HS-5 (cell line): ENCODE results near the gene IFNK.
"Not testable (repeated sequence)": the region's sequence is repeated elsewhere in the genome, so short reads cannot be mapped to it uniquely, and the experiment has no call there.

ENCODE experiments used
- DNase-seq: peaks from one replicate; pipeline ENCODE4 v3.0.0-alpha.2; 2012; ENCODE audit warnings: low read depth

The IFNK gene, protein sequence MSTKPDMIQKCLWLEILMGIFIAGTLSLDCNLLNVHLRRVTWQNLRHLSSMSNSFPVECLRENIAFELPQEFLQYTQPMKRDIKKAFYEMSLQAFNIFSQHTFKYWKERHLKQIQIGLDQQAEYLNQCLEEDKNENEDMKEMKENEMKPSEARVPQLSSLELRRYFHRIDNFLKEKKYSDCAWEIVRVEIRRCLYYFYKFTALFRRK

GRCh38 chr9:27524236-27524635, at the start of gene IFNK:
Gene IFNK (plus strand): TSS chr9:27524290. CDS start chr9:27524337, 47 bp downstream.
- DNase-seq: no peak

DNA sequence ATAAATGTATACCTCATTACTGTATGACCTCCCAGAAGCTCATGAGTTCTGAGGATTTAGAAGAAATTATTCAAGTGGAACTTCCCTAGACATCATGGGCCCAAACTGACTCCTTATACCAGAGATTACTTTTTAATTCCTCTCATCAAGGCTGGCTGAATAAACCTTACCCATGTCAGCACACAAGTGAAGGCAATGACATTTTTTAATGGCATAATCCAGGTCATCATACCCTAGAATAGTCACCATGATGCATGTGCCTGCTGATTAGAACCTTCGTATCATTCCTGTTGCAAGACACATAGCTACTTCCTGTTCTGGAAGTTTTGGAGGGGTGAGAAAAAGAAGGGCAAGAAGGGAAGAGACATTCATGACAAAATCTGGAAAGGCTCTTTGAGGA, 49.8 kb upstream of the IFNK start:
- DNase-seq: no peak

DNA sequence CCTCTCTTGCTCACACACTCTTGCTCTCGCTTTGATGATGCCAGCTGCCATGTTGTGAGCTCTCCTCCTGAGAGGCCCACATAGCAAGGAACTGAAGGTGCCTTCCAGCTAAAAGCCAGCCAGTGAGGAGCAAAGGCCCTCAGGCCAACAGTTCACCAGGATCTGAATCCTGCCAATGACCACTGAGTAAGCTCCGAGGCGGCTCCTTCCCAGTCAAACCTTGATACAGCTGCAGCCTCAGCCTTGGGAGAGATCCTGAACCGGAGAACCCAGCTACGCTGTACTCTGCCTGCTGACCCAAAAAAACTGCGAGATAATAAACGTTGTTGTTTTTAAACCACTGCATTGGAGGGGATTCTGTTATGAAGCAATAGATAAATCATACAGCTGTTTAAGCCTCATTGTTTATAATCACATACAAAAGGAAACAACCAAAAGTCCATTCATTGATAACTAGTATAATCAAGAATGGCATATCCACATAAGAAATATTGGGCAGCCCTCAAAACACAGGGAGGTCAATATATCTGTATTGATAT, 49.0 kb upstream of the IFNK start:
- DNase-seq: no peak

- DNase-seq: no peak
These were observed 47.1 kb upstream of the IFNK start for GRCh38 chr9:27476870-27477515.

GRCh38 chr9:27478322-27478721, 45.8 kb upstream of the IFNK start:
- no peak for DNase-seq

DNA sequence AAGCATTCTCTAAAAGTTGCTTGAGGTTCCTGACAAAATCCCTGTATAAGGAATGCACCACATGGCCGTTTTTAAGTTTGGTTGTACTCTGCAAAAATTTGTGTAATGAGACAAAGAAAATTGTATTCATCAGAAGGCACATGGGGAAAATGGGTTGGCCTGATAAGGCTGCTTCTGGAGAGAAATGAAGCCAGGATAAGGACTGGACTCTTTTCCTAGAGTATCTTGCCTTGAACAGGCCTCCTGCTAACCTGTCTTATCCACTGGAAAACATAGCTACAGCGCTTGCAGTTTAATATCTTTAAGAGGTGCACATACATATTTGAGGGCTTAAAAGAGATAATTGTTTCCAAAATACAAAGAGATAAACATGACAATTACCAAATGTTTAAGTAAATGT, 41.4 kb upstream of the IFNK start:
- no peak for DNase-seq

GRCh38 chr9:27483576-27483975, 40.5 kb upstream of the IFNK start:
- DNase-seq: no peak

DNA sequence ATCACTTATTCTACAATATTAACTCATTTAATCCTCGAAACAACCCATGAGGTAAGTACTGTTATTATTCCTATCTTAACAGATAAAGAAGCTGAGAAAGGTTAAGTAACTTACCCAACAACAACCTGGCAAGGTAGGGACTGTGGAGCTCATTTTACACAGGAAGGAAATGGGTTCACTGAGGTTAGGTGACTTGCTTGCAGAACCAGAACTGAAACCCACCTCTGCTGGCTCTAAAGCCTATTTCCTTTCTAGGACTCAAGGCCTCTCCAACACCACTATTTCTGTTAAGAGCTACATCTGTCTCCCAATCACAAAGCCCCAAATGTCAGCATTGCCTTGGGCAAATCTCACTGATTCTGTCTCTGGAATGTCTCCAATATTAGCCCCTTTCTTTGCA, 38.9 kb upstream of the IFNK start:
- DNase-seq: no peak

GRCh38 chr9:27487128-27487640, 36.9 kb upstream of the IFNK start:
- DNase-seq: no peak

DNA sequence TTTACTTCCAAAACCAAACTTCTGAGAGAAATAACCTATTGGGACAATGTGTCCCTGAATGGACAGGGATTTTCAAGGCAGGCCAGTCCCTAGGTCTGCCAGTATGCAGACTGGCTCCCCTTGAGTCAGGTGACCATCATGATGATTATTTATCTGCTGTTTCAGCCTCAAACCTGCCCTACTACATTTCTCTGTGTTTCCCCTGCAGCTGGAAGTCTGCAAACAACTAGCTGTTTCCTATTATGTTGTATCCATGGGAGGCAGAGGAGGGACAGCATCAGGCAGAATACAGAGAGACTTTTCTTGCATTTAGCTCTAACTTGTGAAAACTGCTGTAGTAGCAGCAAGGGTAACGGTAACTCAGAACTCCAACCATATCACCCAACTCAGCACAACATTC, 36.2 kb upstream of the IFNK start:
- no peak for DNase-seq

- DNase-seq: no peak
These were observed 34.8 kb upstream of the IFNK start for GRCh38 chr9:27489087-27489876.

- no peak for DNase-seq
These were observed 32.9 kb upstream of the IFNK start for GRCh38 chr9:27491154-27491553.

DNA sequence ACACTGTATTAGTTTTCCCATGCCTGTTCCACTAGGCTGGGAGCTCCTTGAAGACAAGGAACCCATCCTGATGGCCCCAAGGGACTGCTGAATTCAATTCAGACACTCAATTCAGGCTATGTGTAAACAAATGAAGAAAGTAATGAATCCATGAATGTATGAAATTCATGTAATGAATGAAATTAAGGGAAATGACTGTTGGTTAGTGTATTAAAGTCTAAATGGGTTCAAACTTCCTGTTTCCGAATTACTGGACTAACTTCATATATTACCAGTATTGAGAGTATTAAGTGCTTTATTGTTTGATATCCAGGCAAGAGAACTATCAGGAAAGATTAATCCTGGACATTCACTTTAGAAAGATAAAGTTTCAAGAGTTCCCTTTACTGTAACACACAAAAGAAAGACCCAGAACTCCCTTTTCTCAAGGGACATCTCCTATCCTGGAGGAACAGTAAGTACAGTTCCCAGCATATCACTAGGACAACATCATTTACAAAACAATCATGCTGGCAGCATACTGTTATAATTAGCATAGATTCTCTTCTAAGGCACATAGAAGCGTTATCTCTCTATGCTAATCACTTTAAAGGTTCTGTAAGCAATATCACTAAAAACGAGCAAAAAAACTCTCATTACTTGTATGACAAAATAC, 28.5 kb upstream of the IFNK start:
- no peak for DNase-seq

GRCh38 chr9:27496135-27496504, 28.0 kb upstream of the IFNK start:
- no peak for DNase-seq

- no peak for DNase-seq
These were observed 26.1 kb upstream of the IFNK start for GRCh38 chr9:27497883-27498417.

- peak; percentile 68 for DNase-seq
These were observed 24.6 kb upstream of the IFNK start for GRCh38 chr9:27499451-27499850.

DNA sequence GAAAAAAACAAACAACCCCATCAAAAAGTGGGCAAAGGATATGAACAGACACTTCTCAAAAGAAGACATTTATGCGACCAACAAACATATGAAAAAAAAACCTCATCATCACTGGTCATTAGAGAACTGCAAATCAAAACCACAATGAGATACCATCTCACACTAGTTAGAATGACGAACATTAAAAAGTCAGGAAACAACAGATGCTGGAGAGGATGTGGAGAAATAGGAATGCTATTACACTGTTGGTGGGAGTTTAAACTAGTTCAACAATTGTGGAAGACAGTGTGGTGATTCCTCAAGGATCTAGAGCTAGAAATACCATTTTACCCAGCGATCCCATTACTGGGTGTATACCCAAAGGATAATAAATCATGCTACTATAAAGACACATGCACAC, 23.2 kb upstream of the IFNK start:
- DNase-seq: not testable (repeated sequence)

DNA sequence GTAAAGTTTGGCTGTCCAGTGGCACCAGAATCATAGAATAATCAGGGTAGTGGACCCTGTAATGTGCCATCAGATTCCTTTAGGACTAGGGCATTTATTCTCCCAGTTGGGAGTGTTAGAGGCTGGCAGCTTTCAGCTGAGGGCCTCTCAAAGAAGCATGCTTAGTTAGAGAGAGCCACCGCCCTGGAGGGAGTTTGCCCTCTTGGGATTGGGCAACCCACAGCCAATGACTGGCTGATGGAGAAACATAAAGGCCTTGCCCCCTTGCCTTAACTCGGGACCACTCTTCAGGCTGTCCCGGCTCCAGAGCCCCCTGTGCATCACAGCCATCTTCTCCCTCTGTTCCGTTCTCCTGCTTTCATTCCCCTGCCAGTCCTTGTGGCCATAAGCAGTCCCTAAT, 20.5 kb upstream of the IFNK start:
- DNase-seq: no peak

DNA sequence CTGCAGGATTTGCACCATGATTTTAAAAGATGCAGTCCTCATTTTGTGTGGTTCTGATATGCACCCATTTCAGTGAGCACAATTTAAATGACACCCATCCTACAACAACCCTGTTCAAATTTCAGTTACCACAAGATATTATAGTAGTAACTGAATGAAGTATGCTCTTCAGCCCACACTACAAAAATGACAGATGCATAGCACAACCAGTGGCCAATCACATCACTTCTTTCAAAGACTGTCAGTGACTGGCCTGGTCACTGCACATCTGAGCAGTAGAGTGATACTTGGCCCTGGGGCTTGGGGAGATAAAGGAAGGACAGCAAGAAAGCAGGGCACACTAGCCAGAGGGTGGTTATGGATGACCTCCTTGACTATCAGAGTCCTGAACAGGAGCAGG, 19.8 kb upstream of the IFNK start:
- DNase-seq: no peak

DNA sequence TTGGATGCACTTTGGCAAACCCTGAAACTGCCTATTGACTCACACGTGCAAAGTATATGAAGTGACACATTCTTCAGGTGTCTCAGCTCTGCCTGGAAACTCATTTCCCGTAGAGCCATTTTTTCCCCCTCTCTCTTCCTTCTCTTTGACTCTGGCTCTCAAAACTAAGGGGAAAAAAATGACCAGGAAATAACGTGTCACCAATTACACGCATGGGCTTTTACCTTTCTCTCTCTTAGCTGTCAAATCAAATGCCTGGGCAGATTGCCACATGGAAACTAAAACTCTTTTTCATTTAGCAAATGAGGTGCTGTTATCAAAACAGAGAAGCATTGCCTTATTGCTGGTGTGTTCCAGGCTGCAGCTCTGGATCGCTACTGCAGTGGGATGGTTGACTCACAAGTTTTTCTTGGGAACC, 18.3 kb upstream of the IFNK start:
- no peak for DNase-seq

GRCh38 chr9:27506981-27507380, 17.1 kb upstream of the IFNK start:
- DNase-seq: no peak

GRCh38 chr9:27510780-27511179, 13.3 kb upstream of the IFNK start:
- DNase-seq: no peak
